ENCODE results near the gene PELI3.

The PELI3 gene

GRCh38 chr11:66489636-66490035 is 22.9 kb downstream of the PELI3 start:
- no peak for TF ChIP-seq CTCF (IDR thresholded peaks at IDR 0.05)
- TF ChIP-seq ZFX (IDR thresholded peaks at IDR 0.05; ENCODE audit: borderline replicate concordance): no peak
- no peak overlapping the region for H3K27ac ChIP-seq

- TF ChIP-seq ZFX (IDR thresholded peaks at IDR 0.05; ENCODE audit: borderline replicate concordance) (no peak), CTCF (IDR thresholded peaks at IDR 0.05) (peak; percentile 51)
- no peak overlapping the region for H3K27ac ChIP-seq
Observed at GRCh38 chr11:66491315-66491935, 24.7 kb downstream of the PELI3 start.

- no peak overlapping the region for H3K27ac ChIP-seq
- TF ChIP-seq ZFX (IDR thresholded peaks at IDR 0.05; ENCODE audit: borderline replicate concordance) (no peak), CTCF (IDR thresholded peaks at IDR 0.05) (no peak)
Observed at GRCh38 chr11:66492161-66492865, 25.6 kb downstream of the PELI3 start.

- H3K27ac ChIP-seq: no peak overlapping the region
- TF ChIP-seq ZFX (IDR thresholded peaks at IDR 0.05; ENCODE audit: borderline replicate concordance) (no peak), CTCF (IDR thresholded peaks at IDR 0.05) (no peak)
Observed at GRCh38 chr11:66493130-66493529, 26.4 kb downstream of the PELI3 start.

- TF ChIP-seq ZFX (IDR thresholded peaks at IDR 0.05; ENCODE audit: borderline replicate concordance) (no peak), CTCF (IDR thresholded peaks at IDR 0.05) (no peak)
- no peak overlapping the region for H3K27ac ChIP-seq
Observed at GRCh38 chr11:66494458-66494857, 27.8 kb downstream of the PELI3 start.

GRCh38 chr11:66494935-66495334 is 28.2 kb downstream of the PELI3 start:
- no peak overlapping the region for H3K27ac ChIP-seq
- TF ChIP-seq ZFX (IDR thresholded peaks at IDR 0.05; ENCODE audit: borderline replicate concordance): no peak
- TF ChIP-seq CTCF (IDR thresholded peaks at IDR 0.05): no peak

- TF ChIP-seq ZFX (IDR thresholded peaks at IDR 0.05; ENCODE audit: borderline replicate concordance) (no peak), CTCF (IDR thresholded peaks at IDR 0.05) (peak; percentile 58)
- no peak overlapping the region for H3K27ac ChIP-seq
Observed at GRCh38 chr11:66495401-66495854, 28.7 kb downstream of the PELI3 start.
